ENCODE data around the gene TTI1.
A peak's percentile ranks its signal among the peaks of the same experiment; 100 is the strongest.

GRCh38 chr20:38075161-38075998, 42.1 kb upstream of the TTI1 start:
- TF ChIP-seq CTCF (IDR thresholded peaks at IDR 0.05), result no peak
- no peak for TF ChIP-seq EP300 (IDR thresholded peaks at IDR 0.05; ENCODE audit: low read depth)
- no peak for TF ChIP-seq POLR2A (IDR thresholded peaks at IDR 0.05)
- peak in 1 of 3 donors; percentile 24 for TF ChIP-seq POLR2AphosphoS5 (IDR thresholded peaks at IDR 0.05)
